Measurements from ENCODE around the gene ALOXE3.
A peak's percentile ranks its signal among the peaks of the same experiment; 100 is the strongest.
"Not testable (repeated sequence)": the region's sequence is repeated elsewhere in the genome, so short reads cannot be mapped to it uniquely, and the experiment has no call there.

The ALOXE3 gene

DNA sequence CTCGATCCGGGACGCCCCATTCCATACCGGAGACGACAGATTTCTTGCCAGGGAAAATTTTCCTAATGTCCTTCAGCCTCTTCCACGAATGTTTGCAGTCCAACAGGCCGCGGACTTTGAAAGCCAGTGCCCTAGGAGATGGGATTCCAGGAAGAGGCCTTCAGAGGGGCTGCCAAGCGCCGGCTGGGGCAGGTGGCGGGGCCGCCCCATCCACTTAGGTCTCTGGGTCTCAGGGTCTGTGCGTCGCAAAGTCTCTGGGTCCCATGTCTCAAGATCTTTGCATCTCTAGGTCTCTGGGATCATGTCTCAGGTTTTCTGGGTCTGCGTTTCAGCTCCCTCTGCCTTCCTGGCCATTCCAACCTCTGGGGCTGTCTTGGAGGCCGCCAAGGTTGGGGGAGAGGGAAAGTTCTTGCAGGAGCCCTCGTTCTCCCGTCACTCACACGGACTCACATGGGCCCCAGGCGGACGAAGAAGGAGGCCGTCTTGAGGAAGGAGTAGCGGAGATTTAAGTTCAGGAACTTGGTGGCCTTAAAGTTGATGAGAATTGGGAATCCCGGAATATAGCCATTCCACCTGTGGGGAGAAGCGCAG, 38.0 kb downstream of the ALOXE3 start:
- Histone ChIP-seq H2AFZ (ENCODE audit: low read depth, low read length) (peak overlapping the region; percentile 86), H3K27me3 (ENCODE audit: insufficient read depth, low read length) (peaks cover 47% of the 10 kb centered on the region), H3K4me3 (ENCODE audit: low read length) (peak overlapping the region; percentile 43), H3K4me1 (ENCODE audit: insufficient read depth, low read length) (peaks cover 3% of the 10 kb centered on the region), H3K9me3 (ENCODE audit: low read length) (no peaks in the 10 kb centered on the region), H3K36me3 (ENCODE audit: insufficient read depth, low read length) (no peaks in the 10 kb centered on the region)

DNA sequence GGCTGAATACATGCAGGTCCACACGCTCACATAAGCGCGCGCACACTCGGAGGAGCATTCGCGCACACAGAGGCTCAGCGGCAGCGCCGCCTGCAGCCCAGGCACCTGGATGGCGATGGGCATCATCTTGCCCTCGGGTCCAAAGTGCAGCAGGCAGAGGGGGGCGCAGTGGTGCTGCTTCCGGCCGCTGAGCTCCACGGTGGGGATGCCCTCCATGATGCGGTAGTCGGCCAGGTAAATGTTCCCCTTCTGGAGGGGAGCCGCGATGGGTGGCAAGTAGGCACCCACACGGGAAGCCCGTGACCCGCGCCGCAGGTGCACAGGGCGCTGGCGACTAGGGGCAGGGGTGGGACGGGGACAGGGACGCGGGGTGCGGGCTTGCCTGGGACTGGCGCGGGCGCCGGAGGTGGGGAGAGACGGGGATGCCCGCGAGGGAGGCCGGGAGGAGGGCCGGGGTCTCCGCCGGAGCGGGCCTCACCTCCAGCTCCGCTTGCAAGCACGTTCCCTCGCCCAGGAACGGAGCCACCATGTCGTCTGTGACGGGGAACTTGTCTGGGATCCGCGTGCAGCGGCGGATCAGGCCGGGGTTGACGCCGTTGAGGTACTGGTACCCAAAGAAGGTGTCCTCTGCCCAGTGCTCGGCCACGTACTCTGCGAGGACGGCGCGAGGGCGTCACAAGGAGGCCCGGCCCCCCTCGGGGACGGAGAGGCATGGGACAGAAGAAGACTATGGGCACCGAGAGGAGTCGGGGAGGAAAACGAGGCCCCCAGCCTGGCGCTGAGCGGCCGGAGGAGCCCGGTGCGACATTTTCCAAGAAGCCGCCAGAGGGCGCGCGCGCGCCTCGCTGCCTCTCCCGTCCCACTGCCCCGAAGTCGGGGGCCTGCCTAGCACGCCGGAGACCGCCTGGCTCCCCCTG, 38.8 kb downstream of the ALOXE3 start:
- Histone ChIP-seq H3K4me1 (ENCODE audit: insufficient read depth, low read length) (peaks cover 3% of the 10 kb centered on the region), H3K4me3 (ENCODE audit: low read length) (peak overlapping the region; percentile 43), H3K9me3 (ENCODE audit: low read length) (no peaks in the 10 kb centered on the region), H3K36me3 (ENCODE audit: insufficient read depth, low read length) (no peaks in the 10 kb centered on the region), H3K27me3 (ENCODE audit: insufficient read depth, low read length) (peaks cover 50% of the 10 kb centered on the region), H2AFZ (ENCODE audit: low read depth, low read length) (peak overlapping the region; percentile 86)

GRCh38 chr17:8077939-8078338, 40.4 kb downstream of the ALOXE3 start:
- not testable (repeated sequence) for H3K9me3 ChIP-seq (ENCODE audit: low read length); H3K4me3 ChIP-seq (ENCODE audit: low read length); H2AFZ ChIP-seq (ENCODE audit: low read depth, low read length); H3K4me1 ChIP-seq (ENCODE audit: insufficient read depth, low read length); H3K36me3 ChIP-seq (ENCODE audit: insufficient read depth, low read length)
- H3K27me3 ChIP-seq (ENCODE audit: insufficient read depth, low read length): peaks cover 60% of the 10 kb centered on the region

DNA sequence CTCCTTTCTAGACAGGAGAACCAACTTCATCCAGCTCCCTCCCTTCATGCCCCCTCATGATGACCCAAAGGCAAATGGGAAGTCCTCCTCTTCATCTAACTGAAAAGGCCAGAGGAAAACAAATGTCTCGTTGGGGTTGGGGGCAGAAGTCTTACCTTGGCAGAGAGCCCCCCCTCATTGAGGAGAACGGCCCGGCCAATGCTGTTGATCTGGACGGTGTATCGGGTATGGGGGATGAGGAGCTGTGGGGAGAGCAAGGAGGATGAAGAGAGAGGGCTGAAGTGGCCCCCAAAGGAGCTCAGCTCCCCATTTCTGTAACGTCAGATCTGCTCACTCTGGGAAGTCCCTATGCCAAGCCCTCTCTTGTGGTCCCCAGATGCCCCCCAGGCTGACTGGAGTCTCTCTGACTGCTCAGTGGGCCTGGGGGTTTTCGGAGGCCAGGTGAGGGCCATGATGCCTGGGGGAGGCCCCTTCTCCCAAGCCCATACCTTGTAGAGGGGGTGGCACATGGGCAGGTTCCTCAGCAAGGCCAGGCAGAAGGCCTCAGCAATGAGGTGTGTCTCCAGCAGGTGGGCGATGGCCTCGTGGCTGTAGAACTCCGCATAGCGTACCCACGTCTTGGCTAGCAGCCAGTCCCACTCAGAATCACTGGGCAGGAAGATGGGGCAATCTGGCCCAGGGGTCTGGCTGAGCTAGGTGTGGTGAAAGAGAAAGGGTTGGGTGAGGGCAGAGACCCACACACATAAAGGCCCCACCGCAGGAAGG, 41.6 kb downstream of the ALOXE3 start:
- H3K4me3 ChIP-seq (ENCODE audit: low read length): no peak overlapping the region
- H3K27me3 ChIP-seq (ENCODE audit: insufficient read depth, low read length): peaks cover 72% of the 10 kb centered on the region
- no peak overlapping the region for H2AFZ ChIP-seq (ENCODE audit: low read depth, low read length)
- peaks cover 3% of the 10 kb centered on the region for H3K4me1 ChIP-seq (ENCODE audit: insufficient read depth, low read length)
- H3K9me3 ChIP-seq (ENCODE audit: low read length): no peaks in the 10 kb centered on the region
- H3K36me3 ChIP-seq (ENCODE audit: insufficient read depth, low read length): no peaks in the 10 kb centered on the region

GRCh38 chr17:8075574-8076342, 42.6 kb downstream of the ALOXE3 start:
- H2AFZ ChIP-seq (ENCODE audit: low read depth, low read length): no peak overlapping the region
- H3K4me3 ChIP-seq (ENCODE audit: low read length): no peak overlapping the region
- H3K27me3 ChIP-seq (ENCODE audit: insufficient read depth, low read length): peaks cover 80% of the 10 kb centered on the region
- peaks cover 3% of the 10 kb centered on the region for H3K4me1 ChIP-seq (ENCODE audit: insufficient read depth, low read length)
- no peaks in the 10 kb centered on the region for H3K9me3 ChIP-seq (ENCODE audit: low read length)
- H3K36me3 ChIP-seq (ENCODE audit: insufficient read depth, low read length): no peaks in the 10 kb centered on the region

DNA sequence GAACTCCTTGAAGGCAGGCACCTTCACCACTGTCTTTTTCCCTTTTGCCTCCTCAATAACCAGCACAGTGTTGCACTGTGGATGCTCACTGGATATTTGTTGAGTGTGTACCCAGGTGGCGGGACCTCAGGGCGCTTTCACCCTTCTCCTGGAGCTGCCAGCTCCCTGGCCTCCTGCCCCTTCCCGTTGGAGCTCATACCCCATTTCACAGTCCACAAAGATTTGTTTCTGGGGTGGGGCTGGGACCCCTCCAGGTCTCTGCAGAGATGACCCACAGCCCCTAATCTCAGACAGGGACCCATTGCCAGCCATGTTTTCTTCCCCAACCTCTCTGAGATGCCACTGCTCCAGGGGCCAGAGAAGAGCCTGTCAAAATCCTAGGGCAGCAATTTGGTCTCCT, 43.2 kb downstream of the ALOXE3 start:
- Histone ChIP-seq H3K9me3 (ENCODE audit: low read length) (no peaks in the 10 kb centered on the region), H3K4me1 (ENCODE audit: insufficient read depth, low read length) (peaks cover 3% of the 10 kb centered on the region), H3K4me3 (ENCODE audit: low read length) (no peak overlapping the region), H3K27me3 (ENCODE audit: insufficient read depth, low read length) (peaks cover 79% of the 10 kb centered on the region), H2AFZ (ENCODE audit: low read depth, low read length) (no peak overlapping the region), H3K36me3 (ENCODE audit: insufficient read depth, low read length) (no peaks in the 10 kb centered on the region)

DNA sequence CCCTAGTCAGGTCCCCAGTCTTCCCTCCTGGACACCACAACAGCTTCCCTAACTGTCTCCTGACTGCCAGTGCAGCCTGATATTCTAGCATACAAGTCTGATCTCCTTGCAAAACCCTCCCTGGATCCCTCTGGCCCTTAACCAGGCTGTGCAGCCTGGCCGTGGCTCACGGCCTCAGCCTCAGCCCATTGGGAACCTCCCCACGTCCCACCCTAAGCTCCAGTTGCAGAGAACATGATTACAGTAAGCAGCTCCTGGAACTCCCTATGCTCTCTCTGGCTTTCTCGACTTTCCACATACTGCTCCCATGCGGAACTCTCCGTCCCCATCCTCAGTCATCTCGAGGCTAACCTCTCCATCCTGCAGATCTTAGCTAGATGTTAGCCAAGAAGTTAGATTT, 43.8 kb downstream of the ALOXE3 start:
- no peak overlapping the region for H2AFZ ChIP-seq (ENCODE audit: low read depth, low read length)
- no peak overlapping the region for H3K4me3 ChIP-seq (ENCODE audit: low read length)
- H3K9me3 ChIP-seq (ENCODE audit: low read length): no peaks in the 10 kb centered on the region
- no peaks in the 10 kb centered on the region for H3K36me3 ChIP-seq (ENCODE audit: insufficient read depth, low read length)
- no peaks in the 10 kb centered on the region for H3K4me1 ChIP-seq (ENCODE audit: insufficient read depth, low read length)
- peaks cover 80% of the 10 kb centered on the region for H3K27me3 ChIP-seq (ENCODE audit: insufficient read depth, low read length)

DNA sequence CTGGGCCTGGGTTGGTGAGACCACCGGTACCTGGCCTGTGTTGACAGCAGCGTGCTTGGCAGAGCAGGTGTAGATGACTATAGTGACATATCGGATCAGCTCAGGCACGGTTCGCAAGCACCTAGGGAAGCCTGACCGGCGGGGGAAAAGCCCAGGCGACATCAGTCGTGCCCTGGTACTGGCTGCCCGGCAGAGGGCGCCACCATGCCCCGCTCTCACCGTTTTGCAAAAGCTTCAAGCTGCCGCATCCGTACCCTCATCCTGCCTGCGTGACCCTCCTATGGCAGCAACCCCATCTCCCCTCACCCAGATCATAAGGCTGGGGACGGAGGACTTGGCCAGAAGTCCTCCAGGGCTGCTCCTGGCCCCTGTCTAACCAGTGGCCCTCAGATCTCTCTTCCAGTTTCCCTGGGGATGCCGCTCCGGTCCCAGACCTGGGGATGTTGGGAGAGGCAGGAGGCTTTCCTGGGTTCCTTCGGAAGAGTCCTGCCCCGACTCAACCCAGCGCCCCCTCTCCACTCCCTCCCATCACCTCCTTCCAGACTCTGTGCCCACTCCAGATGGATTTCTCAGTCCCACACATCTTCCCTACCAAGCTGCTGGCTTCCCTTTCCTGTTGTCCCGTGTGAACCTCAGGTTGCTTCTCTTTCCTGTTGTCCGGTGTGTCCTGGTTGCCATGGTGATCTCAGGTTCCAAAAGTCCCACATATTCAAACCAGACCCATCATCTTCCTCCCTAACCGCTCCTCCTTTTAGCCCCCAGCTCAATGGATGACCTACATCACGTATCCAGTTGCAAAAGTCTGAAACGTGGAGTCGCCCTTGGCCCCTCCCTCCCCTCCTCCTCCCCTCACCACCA, 44.5 kb downstream of the ALOXE3 start:
- Histone ChIP-seq H3K4me1 (ENCODE audit: insufficient read depth, low read length) (no peaks in the 10 kb centered on the region), H3K9me3 (ENCODE audit: low read length) (no peaks in the 10 kb centered on the region), H3K4me3 (ENCODE audit: low read length) (no peak overlapping the region), H3K36me3 (ENCODE audit: insufficient read depth, low read length) (no peaks in the 10 kb centered on the region), H3K27me3 (ENCODE audit: insufficient read depth, low read length) (peaks cover 83% of the 10 kb centered on the region), H2AFZ (ENCODE audit: low read depth, low read length) (no peak overlapping the region)

GRCh38 chr17:8072729-8073461, 45.4 kb downstream of the ALOXE3 start:
- Histone ChIP-seq H3K27me3 (ENCODE audit: insufficient read depth, low read length) (peaks cover 89% of the 10 kb centered on the region), H3K4me1 (ENCODE audit: insufficient read depth, low read length) (no peaks in the 10 kb centered on the region), H2AFZ (ENCODE audit: low read depth, low read length) (no peak overlapping the region), H3K36me3 (ENCODE audit: insufficient read depth, low read length) (no peaks in the 10 kb centered on the region), H3K4me3 (ENCODE audit: low read length) (no peak overlapping the region), H3K9me3 (ENCODE audit: low read length) (no peaks in the 10 kb centered on the region)

- H2AFZ ChIP-seq (ENCODE audit: low read depth, low read length): no peak overlapping the region
- no peaks in the 10 kb centered on the region for H3K9me3 ChIP-seq (ENCODE audit: low read length)
- no peaks in the 10 kb centered on the region for H3K4me1 ChIP-seq (ENCODE audit: insufficient read depth, low read length)
- no peak overlapping the region for H3K4me3 ChIP-seq (ENCODE audit: low read length)
- H3K36me3 ChIP-seq (ENCODE audit: insufficient read depth, low read length): no peaks in the 10 kb centered on the region
- H3K27me3 ChIP-seq (ENCODE audit: insufficient read depth, low read length): peaks cover 88% of the 10 kb centered on the region
Measured at GRCh38 chr17:8072341-8072728, 46.0 kb downstream of the ALOXE3 start.

- H3K4me3 ChIP-seq (ENCODE audit: low read length): no peak overlapping the region
- H3K4me1 ChIP-seq (ENCODE audit: insufficient read depth, low read length): no peaks in the 10 kb centered on the region
- H3K9me3 ChIP-seq (ENCODE audit: low read length): no peaks in the 10 kb centered on the region
- H3K36me3 ChIP-seq (ENCODE audit: insufficient read depth, low read length): no peaks in the 10 kb centered on the region
- no peak overlapping the region for H2AFZ ChIP-seq (ENCODE audit: low read depth, low read length)
- peaks cover 88% of the 10 kb centered on the region for H3K27me3 ChIP-seq (ENCODE audit: insufficient read depth, low read length)
Measured at GRCh38 chr17:8071496-8071895, 46.8 kb downstream of the ALOXE3 start.

GRCh38 chr17:8069587-8069860, 48.8 kb downstream of the ALOXE3 start:
- Histone ChIP-seq H2AFZ (ENCODE audit: low read depth, low read length) (no peak overlapping the region), H3K9me3 (ENCODE audit: low read length) (no peaks in the 10 kb centered on the region), H3K27me3 (ENCODE audit: insufficient read depth, low read length) (peaks cover 83% of the 10 kb centered on the region), H3K4me1 (ENCODE audit: insufficient read depth, low read length) (no peaks in the 10 kb centered on the region), H3K36me3 (ENCODE audit: insufficient read depth, low read length) (no peaks in the 10 kb centered on the region), H3K4me3 (ENCODE audit: low read length) (no peak overlapping the region)
